ENCODE data around the gene KLK15.
"Not testable (repeated sequence)": the region's sequence is repeated elsewhere in the genome, so short reads cannot be mapped to it uniquely, and the experiment has no call there.

Gene KLK15

GRCh38 chr19:50794876-50795663 is 38.3 kb downstream of the KLK15 start:
- no peak for DNase-seq

DNA sequence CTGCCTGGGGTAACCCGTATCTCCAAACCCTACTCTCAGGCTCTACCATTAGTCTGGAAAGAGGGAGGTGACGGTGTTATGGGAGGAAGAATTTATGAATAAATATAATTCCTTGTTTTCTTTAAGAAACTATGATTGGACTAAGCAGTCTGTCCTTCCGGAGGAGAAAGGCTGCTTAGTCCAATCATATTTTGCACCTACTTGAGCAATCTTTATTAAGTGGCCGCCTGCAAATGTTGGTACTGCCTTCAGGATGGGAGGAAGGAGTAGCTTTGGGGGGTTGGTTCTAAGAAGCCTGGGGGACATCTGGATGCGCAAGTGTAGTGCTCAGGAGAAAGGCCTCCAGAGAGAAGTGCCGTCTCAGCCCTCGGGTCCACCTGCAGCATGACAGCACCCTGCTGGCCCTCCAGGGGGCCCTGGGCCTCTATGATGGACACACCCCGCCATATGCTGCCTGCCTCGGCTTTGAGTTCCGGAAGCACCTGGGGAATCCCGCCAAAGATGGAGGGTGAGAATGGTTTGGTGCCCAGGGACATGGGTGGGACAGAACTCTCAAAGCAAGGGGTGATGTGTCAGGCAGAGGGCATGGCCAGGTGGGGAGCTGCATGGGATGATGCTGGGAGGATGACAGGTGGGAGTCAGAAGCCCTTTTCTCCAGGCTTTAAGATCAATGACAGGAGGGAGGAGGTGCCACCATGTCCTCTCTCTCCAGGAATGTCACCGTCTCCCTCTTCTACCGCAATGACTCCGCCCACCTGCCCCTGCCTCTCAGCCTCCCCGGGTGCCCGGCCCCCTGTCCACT is 39.1 kb downstream of the KLK15 start:
- DNase-seq, result no peak

GRCh38 chr19:50793558-50794065 is 39.8 kb downstream of the KLK15 start:
- DNase-seq, result no peak

GRCh38 chr19:50792272-50793250 is 40.8 kb downstream of the KLK15 start:
- DNase-seq, result no peak

DNA sequence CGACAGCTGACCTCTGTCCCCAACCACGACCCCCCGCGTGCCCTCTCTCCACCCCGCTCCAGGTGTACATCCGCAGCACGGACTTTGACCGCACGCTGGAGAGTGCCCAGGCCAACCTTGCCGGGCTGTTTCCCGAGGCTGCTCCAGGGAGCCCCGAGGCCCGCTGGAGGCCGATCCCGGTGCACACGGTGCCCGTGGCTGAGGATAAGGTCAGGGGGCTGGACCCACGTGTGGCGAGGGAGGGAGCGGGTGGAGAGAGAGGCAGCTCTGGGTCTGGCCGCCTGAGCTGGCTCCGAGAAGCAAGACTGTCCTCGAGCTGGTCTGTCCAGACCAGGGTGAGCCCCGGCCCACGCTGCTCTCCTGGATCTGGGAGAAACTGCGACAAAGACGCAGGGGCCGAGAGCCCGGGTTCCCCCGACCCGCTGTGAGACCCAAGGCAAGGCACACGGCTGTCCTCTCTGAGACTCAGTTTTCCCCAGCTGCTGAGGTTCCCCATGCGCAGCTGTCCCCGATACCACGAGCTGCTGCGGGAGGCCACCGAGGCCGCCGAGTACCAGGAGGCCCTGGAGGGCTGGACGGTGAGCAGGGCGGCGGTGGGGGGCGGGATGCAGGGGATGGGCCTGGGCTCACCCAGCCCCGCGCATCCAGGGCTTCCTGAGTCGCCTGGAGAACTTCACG is 41.6 kb downstream of the KLK15 start:
- no peak for DNase-seq

DNA sequence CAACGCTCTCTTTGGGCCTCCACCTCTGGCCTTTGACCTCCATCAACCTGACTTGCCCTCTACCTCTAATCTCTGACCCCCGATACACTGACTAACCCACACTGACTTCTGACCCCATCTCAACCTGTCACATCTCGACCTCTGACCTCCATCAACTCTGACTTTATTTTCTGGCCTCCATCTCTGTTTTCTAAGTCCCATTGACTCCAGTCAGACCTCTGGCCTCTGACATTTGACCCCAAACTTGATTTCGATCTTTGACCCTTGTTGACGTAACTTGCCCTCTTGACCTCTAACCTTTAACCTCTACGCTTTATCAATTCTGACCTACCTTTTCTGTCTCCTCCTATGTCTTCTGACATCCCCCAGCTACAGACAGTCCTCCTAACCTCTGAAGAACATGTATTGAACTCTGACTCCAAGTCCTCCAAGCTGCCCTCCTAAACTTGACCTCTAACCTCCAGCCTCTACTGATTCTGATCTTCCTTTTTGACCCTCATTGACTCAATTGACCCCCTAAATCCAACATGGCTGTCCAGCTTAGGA is 42.4 kb downstream of the KLK15 start:
- DNase-seq, result no peak

GRCh38 chr19:50790396-50790795 is 43.0 kb downstream of the KLK15 start, which contains the start of gene ACP4:
Gene ACP4, plus strand, starts transcription at chr19:50790415. Its CDS starts 0 bp downstream, at chr19:50790415.
- DNase-seq, result no peak

GRCh38 chr19:50785329-50785728 is 48.0 kb downstream of the KLK15 start:
- DNase-seq, result no peak

GRCh38 chr19:50784710-50785109 is 48.7 kb downstream of the KLK15 start:
- no peak for DNase-seq

DNA sequence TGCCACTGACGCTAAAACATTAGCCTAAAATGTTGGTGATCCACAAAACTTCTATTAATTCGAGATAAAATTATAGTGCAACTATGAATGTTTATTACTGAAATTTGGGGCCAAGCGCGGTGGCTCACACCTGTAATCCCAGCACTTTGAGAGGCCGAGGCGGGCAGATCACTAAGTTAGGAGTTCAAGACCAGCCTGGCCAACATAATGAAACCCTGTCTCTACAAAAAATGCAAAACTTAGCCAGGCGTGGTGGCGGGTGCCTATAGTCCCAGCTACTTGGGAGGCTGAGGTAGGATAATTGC is 49.6 kb downstream of the KLK15 start:
- DNase-seq, result not testable (repeated sequence)

DNA sequence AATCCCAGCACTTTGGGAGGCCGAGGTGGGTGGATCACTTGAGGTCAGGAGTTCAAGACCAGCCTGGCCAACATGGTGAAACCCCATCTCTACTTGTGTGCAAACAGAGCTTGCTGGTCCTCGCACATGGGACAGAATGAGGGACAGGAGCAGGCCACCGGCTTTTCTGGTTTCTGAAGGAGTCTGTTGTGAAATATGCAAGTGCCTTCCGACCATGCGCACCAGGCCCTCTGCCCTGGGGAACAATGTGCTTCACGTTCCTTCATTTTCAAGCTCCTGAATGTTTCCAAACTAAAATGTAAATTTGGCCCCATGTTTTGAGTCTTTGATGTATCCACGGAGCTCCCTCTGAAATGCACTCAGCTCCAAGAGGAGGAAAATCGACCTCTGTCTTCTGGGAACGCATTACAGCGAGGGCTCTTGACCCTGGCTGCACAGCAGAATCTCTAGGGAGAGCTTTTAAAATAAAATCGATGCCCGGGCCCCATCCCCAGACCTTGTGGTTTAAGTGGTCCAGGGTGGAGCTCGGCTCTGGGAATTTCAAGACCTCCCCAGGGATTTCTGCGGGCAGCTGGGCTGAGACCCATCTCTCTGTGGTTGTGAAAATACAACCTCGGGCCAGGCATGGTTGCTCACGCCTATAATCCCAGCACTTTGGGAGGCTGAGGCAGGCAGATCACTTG is 52.5 kb downstream of the KLK15 start:
- no peak for DNase-seq

DNA sequence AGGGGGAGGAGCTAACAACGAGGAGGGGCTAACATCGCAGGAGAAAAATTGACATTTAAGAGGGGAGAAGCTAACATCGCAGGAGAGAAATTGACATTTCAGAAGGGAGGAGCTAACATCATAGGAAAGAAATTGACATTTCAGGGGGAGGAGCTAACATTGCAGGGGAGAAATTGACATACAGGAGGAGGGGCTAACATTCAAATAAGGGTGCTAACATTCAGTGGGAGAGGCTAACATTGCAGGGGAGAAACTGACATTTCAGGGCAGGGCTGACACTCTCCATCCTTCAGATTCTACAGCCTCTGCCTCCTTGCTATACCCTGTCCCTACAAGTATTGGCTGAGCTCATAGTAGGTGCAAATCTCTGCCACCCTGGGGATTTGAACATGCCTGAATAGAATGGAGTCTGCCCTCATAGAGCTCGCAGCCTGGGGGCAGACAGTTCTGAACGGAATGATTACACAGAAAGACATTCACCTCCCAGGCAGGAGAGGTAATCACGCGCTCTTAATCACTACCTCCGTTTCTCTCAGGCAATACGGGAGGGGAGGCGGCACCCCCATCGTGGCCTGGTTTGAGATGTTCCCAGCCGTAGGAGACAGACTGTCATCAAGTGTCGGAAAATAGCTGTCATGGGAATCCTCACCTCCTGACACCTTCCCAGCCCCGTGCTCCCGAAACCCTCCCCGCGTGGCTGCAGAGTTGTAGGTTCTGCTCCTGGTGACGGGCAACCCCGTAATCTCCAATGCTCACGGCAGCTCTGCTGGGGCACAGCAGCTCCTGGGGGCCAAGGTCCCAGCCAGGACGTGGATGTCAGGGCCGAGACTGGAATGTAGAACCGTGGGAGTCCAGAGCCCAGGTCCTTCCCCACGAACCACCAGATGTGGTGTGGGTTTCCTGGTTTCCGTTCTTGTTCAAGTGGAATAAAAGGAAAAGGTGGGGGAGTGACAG is 53.6 kb downstream of the KLK15 start:
- no peak for DNase-seq

DNA sequence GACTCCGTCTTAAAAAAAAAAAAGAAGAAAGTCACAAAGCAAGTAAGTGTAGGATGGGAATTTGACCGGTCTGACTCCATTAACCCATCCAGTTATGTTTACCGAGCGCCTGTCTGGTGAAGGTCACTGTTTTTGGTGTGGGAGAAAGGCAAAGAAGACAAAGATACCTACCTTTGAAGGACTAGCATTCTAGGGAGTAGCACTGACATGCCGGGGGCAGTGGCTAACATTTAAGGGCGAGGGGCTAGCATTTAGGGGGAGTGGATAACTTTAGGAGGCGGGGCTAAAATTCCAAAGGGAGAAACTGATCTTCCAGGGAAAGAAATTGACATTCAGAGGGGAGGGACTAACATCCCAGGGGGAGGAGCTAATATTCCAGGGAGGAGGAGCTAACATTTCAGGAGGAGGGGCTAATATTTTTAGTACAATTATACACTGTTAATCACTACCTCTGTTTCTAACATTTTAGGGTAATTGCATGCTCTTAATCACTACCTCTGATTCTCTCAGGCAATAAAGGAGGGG is 54.4 kb downstream of the KLK15 start:
- no peak for DNase-seq

DNA sequence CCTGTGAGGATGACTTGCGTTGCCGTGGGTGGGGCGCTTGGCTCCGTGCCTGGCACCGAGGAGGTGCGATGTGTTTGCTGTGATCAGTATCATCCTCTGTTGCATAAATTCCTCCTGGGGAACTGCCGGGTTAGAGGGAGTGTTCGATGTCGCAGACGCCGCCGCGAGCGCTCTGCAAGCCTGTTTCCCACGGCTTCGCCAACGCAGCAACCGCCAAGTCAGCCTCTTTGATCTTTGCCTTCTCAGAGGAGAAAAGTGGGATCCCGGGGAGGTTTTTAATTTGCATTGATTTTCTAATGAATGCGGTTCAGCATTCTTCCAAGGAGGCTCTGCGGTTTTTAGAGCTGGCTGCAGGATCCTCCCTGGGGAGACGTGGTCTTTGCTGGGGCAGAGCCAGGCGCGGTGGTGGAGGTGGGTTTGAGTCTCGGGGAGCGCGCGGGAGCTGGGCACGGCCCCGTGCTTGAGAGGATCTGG is 55.5 kb downstream of the KLK15 start:
- no peak for DNase-seq

- DNase-seq, result no peak
These were observed 56.1 kb downstream of the KLK15 start for GRCh38 chr19:50777261-50777660.

- DNase-seq, result no peak
These were observed 57.2 kb downstream of the KLK15 start for GRCh38 chr19:50776131-50776530.

All from GOT3 (cell line).